SU-DHL-6 (cell line): ENCODE measurements around the gene AXIN2.

Source experiments
- CTCF ChIP-seq: fragments of 200-600 bp; sonication (generic); IDR thresholded peaks from one replicate; pipeline ENCODE4 v1.5.1; 2017; ENCODE audit warnings: antibody characterized with exemption, mild to moderate bottlenecking, low read length, moderate library complexity; ENCODE audit not compliant: insufficient read depth, poor library complexity, severe bottlenecking
- EZH2phosphoT487 ChIP-seq: fragments of 200-600 bp; sonication (generic), shearing (Covaris generic); conservative IDR thresholded peaks from 2 replicates; pipeline ENCODE4 v1.6.1; 2018; ENCODE audit warnings: mild to moderate bottlenecking, antibody characterized with exemption, low read length, moderate library complexity, mixed read lengths

- TF ChIP-seq EZH2phosphoT487 (no peak), CTCF (no peak)
These were observed 39.1 kb upstream of the AXIN2 start for GRCh38 chr17:65600518-65600917.
